H1 (cell line): ENCODE results near the gene ATE1. TPM values are rescaled to one million over a fixed set of nuclear protein-coding genes. Genes with fewer than 3 reads are reported as not detected.

Experiments used
- BRCA1 ChIP-seq: IDR thresholded peaks from 2 replicates; pipeline ENCODE4 v1.6.1; 2012; ENCODE audit warnings: low read depth, low read length, improper control_type of control experiment
- CEBPB ChIP-seq: IDR thresholded peaks from 2 replicates; pipeline ENCODE4 v1.6.1; 2012; ENCODE audit warnings: low read depth, low read length
- EGR1 ChIP-seq: IDR thresholded peaks from 2 replicates; pipeline ENCODE4 v1.6.1; 2011; ENCODE audit warnings: low read depth, low read length, borderline replicate concordance
- JUN ChIP-seq: IDR thresholded peaks from 2 replicates; pipeline ENCODE4 v1.6.1; 2011; ENCODE audit warnings: low read depth, mild to moderate bottlenecking, improper control_type of control experiment, low read length
- KDM5A ChIP-seq: fragments of 200-600 bp; IDR thresholded peaks from 2 replicates; pipeline ENCODE4 v1.7.1; 2012; ENCODE audit warnings: mild to moderate bottlenecking, low read length, inconsistent platforms, mixed read lengths
- PHF8 ChIP-seq: fragments of 200-600 bp; sonication (generic); conservative IDR thresholded peaks from 2 replicates; pipeline ENCODE4 v1.7.1; 2012; ENCODE audit warnings: low read depth, mild to moderate bottlenecking, inconsistent platforms, low read length, moderate library complexity
- RXRA ChIP-seq: IDR thresholded peaks from 2 replicates; pipeline ENCODE4 v1.6.1; 2011; ENCODE audit warnings: low read depth, mild to moderate bottlenecking, low read length, moderate library complexity; ENCODE audit not compliant: insufficient read depth
- SUZ12 ChIP-seq: fragments of 200-600 bp; sonication (generic); IDR thresholded peaks from 2 replicates; pipeline ENCODE4 v1.6.1; 2012; ENCODE audit warnings: mild to moderate bottlenecking, inconsistent platforms, low read length, moderate library complexity, mixed read lengths
- polyA plus RNA-seq, 7 experiments: library from polyadenylated mRNA; depleted of rRNA in 3 of 7; stranded (reverse) in 5 of 7; unstranded in 2 of 7; fragments of >200 nt in 5 of 7; fragments of 200-250 nt in 2 of 7; gene quantifications; 1 replicate in 5 of 7; 2 replicates in 1 of 7; 4 replicates in 1 of 7; pipeline versions ENCODE4 v1.2.1 to v1.2.3, GENCODE V29; 2011 to 2013; ENCODE audit warnings: missing spikeins in 2 of 7, mixed read lengths in 2 of 7
- total RNA-seq: library from RNA; stranded (reverse); fragmentation: NEBNext Ultra II Directional; extraction: Animal tissue kit (Norgen Biotek cat#: 25700); gene quantifications from 2 replicates; pipeline ENCODE4 v1.2.1, GENCODE V29; 2021
- TF ChIP-seq, protein P1 (sequence below): fragments of 300-600 bp; sonication (generic); IDR thresholded peaks from 2 replicates; pipeline ENCODE4 v1.7.1; 2012; ENCODE audit warnings: low read length, moderate library complexity, mild to moderate bottlenecking, inconsistent platforms; ENCODE audit not compliant: insufficient replicate concordance

Gene ATE1
- total and polyA plus RNA-seq, 2 of the 8 experiments (the other 6 are each of a cell fraction or from before 2014, with no cell fraction given): 8.8 to 26.9 TPM

DNA sequence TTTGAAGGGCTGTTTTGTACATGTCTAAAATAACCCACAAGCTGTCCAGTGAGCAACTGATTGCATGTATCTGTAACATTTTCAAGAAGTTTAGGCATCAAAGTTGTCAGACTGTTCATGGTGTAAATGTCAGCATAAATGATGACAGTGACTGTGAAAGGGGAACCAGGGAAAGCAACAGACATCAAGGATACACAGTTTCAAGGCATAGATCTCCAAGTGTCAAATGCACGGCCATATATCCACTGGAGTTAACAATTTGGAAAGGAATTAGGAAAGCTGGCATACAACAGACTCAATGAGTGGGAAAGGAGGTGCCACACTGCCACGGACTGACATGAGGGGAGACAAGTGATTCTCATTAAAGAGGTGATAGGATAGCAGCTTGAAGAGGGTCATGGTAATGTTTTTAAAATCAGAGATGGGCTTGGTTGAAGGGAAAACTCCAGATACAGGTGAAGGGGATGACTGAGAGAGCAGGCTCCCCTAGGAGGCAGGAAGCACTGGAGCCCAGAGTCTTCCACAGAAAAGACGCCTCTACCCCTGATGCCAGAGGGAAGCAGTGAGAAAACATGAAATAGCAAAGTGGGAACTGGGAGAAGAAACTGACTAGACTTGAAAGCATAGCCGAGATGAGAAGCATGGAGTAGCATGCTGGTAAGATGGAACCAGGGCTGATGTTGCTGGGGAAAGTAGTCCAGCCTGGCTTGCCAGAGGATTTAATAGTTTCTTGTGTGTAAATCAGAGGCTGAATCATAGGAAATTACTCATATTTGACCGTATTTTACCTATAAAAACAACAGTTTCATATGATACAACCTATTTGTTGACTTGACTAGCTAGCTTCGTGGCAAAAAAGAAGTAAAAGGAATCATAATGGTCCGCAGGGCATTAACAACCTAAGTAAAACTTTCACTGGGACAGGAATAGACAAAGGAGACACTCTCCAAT, 28.6 kb upstream of the ATE1 start (continued):
- TF ChIP-seq, protein P1, sequence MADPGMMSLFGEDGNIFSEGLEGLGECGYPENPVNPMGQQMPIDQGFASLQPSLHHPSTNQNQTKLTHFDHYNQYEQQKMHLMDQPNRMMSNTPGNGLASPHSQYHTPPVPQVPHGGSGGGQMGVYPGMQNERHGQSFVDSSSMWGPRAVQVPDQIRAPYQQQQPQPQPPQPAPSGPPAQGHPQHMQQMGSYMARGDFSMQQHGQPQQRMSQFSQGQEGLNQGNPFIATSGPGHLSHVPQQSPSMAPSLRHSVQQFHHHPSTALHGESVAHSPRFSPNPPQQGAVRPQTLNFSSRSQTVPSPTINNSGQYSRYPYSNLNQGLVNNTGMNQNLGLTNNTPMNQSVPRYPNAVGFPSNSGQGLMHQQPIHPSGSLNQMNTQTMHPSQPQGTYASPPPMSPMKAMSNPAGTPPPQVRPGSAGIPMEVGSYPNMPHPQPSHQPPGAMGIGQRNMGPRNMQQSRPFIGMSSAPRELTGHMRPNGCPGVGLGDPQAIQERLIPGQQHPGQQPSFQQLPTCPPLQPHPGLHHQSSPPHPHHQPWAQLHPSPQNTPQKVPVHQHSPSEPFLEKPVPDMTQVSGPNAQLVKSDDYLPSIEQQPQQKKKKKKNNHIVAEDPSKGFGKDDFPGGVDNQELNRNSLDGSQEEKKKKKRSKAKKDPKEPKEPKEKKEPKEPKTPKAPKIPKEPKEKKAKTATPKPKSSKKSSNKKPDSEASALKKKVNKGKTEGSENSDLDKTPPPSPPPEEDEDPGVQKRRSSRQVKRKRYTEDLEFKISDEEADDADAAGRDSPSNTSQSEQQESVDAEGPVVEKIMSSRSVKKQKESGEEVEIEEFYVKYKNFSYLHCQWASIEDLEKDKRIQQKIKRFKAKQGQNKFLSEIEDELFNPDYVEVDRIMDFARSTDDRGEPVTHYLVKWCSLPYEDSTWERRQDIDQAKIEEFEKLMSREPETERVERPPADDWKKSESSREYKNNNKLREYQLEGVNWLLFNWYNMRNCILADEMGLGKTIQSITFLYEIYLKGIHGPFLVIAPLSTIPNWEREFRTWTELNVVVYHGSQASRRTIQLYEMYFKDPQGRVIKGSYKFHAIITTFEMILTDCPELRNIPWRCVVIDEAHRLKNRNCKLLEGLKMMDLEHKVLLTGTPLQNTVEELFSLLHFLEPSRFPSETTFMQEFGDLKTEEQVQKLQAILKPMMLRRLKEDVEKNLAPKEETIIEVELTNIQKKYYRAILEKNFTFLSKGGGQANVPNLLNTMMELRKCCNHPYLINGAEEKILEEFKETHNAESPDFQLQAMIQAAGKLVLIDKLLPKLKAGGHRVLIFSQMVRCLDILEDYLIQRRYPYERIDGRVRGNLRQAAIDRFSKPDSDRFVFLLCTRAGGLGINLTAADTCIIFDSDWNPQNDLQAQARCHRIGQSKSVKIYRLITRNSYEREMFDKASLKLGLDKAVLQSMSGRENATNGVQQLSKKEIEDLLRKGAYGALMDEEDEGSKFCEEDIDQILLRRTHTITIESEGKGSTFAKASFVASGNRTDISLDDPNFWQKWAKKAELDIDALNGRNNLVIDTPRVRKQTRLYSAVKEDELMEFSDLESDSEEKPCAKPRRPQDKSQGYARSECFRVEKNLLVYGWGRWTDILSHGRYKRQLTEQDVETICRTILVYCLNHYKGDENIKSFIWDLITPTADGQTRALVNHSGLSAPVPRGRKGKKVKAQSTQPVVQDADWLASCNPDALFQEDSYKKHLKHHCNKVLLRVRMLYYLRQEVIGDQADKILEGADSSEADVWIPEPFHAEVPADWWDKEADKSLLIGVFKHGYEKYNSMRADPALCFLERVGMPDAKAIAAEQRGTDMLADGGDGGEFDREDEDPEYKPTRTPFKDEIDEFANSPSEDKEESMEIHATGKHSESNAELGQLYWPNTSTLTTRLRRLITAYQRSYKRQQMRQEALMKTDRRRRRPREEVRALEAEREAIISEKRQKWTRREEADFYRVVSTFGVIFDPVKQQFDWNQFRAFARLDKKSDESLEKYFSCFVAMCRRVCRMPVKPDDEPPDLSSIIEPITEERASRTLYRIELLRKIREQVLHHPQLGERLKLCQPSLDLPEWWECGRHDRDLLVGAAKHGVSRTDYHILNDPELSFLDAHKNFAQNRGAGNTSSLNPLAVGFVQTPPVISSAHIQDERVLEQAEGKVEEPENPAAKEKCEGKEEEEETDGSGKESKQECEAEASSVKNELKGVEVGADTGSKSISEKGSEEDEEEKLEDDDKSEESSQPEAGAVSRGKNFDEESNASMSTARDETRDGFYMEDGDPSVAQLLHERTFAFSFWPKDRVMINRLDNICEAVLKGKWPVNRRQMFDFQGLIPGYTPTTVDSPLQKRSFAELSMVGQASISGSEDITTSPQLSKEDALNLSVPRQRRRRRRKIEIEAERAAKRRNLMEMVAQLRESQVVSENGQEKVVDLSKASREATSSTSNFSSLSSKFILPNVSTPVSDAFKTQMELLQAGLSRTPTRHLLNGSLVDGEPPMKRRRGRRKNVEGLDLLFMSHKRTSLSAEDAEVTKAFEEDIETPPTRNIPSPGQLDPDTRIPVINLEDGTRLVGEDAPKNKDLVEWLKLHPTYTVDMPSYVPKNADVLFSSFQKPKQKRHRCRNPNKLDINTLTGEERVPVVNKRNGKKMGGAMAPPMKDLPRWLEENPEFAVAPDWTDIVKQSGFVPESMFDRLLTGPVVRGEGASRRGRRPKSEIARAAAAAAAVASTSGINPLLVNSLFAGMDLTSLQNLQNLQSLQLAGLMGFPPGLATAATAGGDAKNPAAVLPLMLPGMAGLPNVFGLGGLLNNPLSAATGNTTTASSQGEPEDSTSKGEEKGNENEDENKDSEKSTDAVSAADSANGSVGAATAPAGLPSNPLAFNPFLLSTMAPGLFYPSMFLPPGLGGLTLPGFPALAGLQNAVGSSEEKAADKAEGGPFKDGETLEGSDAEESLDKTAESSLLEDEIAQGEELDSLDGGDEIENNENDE: no peak
- TF ChIP-seq BRCA1: no peak
- no peak for TF ChIP-seq JUN
- TF ChIP-seq SUZ12: no peak
- TF ChIP-seq KDM5A: no peak
- no peak for TF ChIP-seq EGR1
- no peak for TF ChIP-seq RXRA
- no peak for TF ChIP-seq PHF8
- TF ChIP-seq CEBPB: no peak
